ENCODE measurements around the gene FRMD3.
"Not testable (repeated sequence)": the region's sequence is repeated elsewhere in the genome, so short reads cannot be mapped to it uniquely, and the experiment has no call there.

Gene FRMD3

GRCh38 chr9:83526901-83527300 lies 11.3 kb downstream of the FRMD3 start:
- Histone ChIP-seq H3K4me3 (no peak overlapping the region), H3K27ac (no peak overlapping the region)

GRCh38 chr9:83526211-83526610 lies 12.0 kb downstream of the FRMD3 start:
- H3K27ac ChIP-seq = no peak overlapping the region
- H3K4me3 ChIP-seq = no peak overlapping the region

- Histone ChIP-seq H3K27ac (no peak overlapping the region), H3K4me3 (no peak overlapping the region)
Observed at GRCh38 chr9:83523684-83524083, 14.5 kb downstream of the FRMD3 start.

- no peak overlapping the region for H3K4me3 ChIP-seq
- H3K27ac ChIP-seq = no peak overlapping the region
Observed at GRCh38 chr9:83521411-83521810, 16.8 kb downstream of the FRMD3 start.

- H3K4me3 ChIP-seq = no peak overlapping the region
- H3K27ac ChIP-seq = no peak overlapping the region
Observed at GRCh38 chr9:83521011-83521410, 17.2 kb downstream of the FRMD3 start.

- H3K27ac ChIP-seq = no peak overlapping the region
- no peak overlapping the region for H3K4me3 ChIP-seq
Observed at GRCh38 chr9:83520292-83520691, 17.9 kb downstream of the FRMD3 start.

- not testable (repeated sequence) for H3K27ac ChIP-seq, H3K4me3 ChIP-seq
Observed at GRCh38 chr9:83517980-83518379, 20.2 kb downstream of the FRMD3 start.

GRCh38 chr9:83514767-83515166 lies 23.4 kb downstream of the FRMD3 start:
- Histone ChIP-seq H3K4me3 (no peak overlapping the region), H3K27ac (no peak overlapping the region)

GRCh38 chr9:83512621-83513020 lies 25.6 kb downstream of the FRMD3 start:
- Histone ChIP-seq H3K4me3 (no peak overlapping the region), H3K27ac (no peak overlapping the region)

- Histone ChIP-seq H3K27ac (no peak overlapping the region), H3K4me3 (no peak overlapping the region)
Observed at GRCh38 chr9:83511051-83511450, 27.1 kb downstream of the FRMD3 start.

- Histone ChIP-seq H3K27ac (no peak overlapping the region), H3K4me3 (no peak overlapping the region)
Observed at GRCh38 chr9:83509402-83509801, 28.8 kb downstream of the FRMD3 start.

- no peak overlapping the region for H3K4me3 ChIP-seq
- H3K27ac ChIP-seq = no peak overlapping the region
Observed at GRCh38 chr9:83508067-83508466, 30.1 kb downstream of the FRMD3 start.

GRCh38 chr9:83505282-83505681 lies 32.9 kb downstream of the FRMD3 start:
- H3K27ac ChIP-seq = no peak overlapping the region
- H3K4me3 ChIP-seq = no peak overlapping the region

GRCh38 chr9:83503866-83504265 lies 34.3 kb downstream of the FRMD3 start:
- Histone ChIP-seq H3K4me3 (no peak overlapping the region), H3K27ac (no peak overlapping the region)

GRCh38 chr9:83501565-83501964 lies 36.6 kb downstream of the FRMD3 start:
- no peak overlapping the region for H3K4me3 ChIP-seq
- no peak overlapping the region for H3K27ac ChIP-seq

GRCh38 chr9:83497441-83497840 lies 40.8 kb downstream of the FRMD3 start:
- no peak overlapping the region for H3K4me3 ChIP-seq
- no peak overlapping the region for H3K27ac ChIP-seq

- H3K27ac ChIP-seq = no peak overlapping the region
- H3K4me3 ChIP-seq = no peak overlapping the region
Observed at GRCh38 chr9:83491995-83492394, 46.2 kb downstream of the FRMD3 start.

GRCh38 chr9:83491413-83491812 lies 46.8 kb downstream of the FRMD3 start:
- peak overlapping the region in 1 of 21 experiments; percentile 6 for H3K27ac ChIP-seq
- H3K4me3 ChIP-seq = no peak overlapping the region

- Histone ChIP-seq H3K27ac (no peak overlapping the region), H3K4me3 (no peak overlapping the region)
Observed at GRCh38 chr9:83489961-83490360, 48.2 kb downstream of the FRMD3 start.

GRCh38 chr9:83484990-83485389 lies 53.2 kb downstream of the FRMD3 start:
- no peak overlapping the region for H3K27ac ChIP-seq
- no peak overlapping the region for H3K4me3 ChIP-seq

- Histone ChIP-seq H3K4me3 (no peak overlapping the region), H3K27ac (no peak overlapping the region)
Observed at GRCh38 chr9:83483223-83483622, 55.0 kb downstream of the FRMD3 start.

- no peak overlapping the region for H3K27ac ChIP-seq
- no peak overlapping the region for H3K4me3 ChIP-seq
Observed at GRCh38 chr9:83479765-83480164, 58.4 kb downstream of the FRMD3 start.

GRCh38 chr9:83477571-83477970 lies 60.6 kb downstream of the FRMD3 start:
- Histone ChIP-seq H3K4me3 (no peak overlapping the region), H3K27ac (no peak overlapping the region)
